Measurements from ENCODE around the gene UCMA. TPM values are rescaled to one million over a fixed set of nuclear protein-coding genes. Genes with fewer than 3 reads are reported as not detected.
A peak's percentile ranks its signal among the peaks of the same experiment; 100 is the strongest.

The UCMA gene
- total and polyA plus RNA-seq, 2 of the 4 experiments (the other 2 are of a cell fraction) = not detected

DNA sequence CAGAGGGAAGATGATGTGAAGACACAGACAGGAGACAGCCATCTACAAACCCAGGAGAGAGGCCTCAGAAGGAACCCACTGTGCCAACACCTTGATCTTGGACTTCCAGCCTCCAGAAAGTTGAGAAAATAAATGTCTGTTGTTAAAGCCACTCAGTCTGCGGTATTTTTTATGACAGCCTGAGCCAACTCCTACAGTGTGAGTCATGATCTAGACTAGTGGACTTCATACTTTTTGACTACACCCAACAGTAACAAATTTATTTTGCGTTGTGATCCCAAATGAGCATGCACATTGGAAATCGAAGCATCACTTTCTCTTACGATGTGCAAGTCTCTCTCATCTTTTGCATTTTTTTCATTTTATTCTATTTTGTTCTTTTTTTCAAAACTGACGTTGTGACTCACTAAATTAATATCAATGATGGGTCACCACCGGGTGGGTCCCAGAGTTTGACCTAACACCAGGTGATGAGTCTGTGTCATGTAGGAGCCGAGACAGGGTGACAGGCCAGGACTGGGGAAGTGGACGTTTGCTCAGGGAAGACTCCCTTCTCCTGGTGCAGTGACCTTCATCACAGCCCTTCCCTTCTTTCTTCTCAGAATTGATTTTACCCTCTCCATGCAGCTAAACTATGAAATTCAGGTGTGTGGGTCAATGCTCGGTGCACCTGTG lies 36.8 kb upstream of the UCMA start:
- peak overlapping the region; percentile 91 for H2AFZ ChIP-seq (replicated peaks; ENCODE audit: low read length, poor library complexity)

More for the DNA sequence above, 36.8 kb upstream of the UCMA start:
- Histone ChIP-seq H3K56ac (ENCODE audit: extremely low read depth, insufficient read depth, low read length) (no peak overlapping the region), H3K36me3 (ENCODE audit: control insufficient read depth, insufficient read depth, low read length) (no peaks in the 10 kb centered on the region), H3K27me3 (ENCODE audit: control insufficient read depth, insufficient read depth, low read length) (no peaks in the 10 kb centered on the region; the same call in 1 of the 2 replicates), H3K4me2 (ENCODE audit: low read depth, low read length) (no peak overlapping the region; the same call in 1 of the 2 replicates), H4K20me1 (ENCODE audit: insufficient read depth, low read length) (no peaks in the 10 kb centered on the region), H2AK9ac (replicated peaks; ENCODE audit: low read depth, low read length, poor library complexity) (no peak overlapping the region), H3K9me3 (ENCODE audit: control insufficient read depth, insufficient read depth, low read length) (no peaks in the 10 kb centered on the region), H4K8ac (ENCODE audit: low read depth in 2 of 2, low read length in 2 of 2) (no peak overlapping the region), H3K4me1 (ENCODE audit: control insufficient read depth, insufficient read depth, low read length) (peaks cover 3% of the 10 kb centered on the region; the same call in 1 of the 2 replicates), H3K4ac (ENCODE audit: low read depth, low read length) (no peak overlapping the region), H2BK15ac (ENCODE audit: low read depth, low read length) (no peak overlapping the region), H3K14ac (replicated peaks; ENCODE audit: low read depth, low read length) (no peak overlapping the region), H4K91ac (ENCODE audit: insufficient read depth, low read depth, low read length) (no peak overlapping the region), H3K9me1 (ENCODE audit: insufficient read depth, low read length) (peaks cover 3% of the 10 kb centered on the region), H3K79me1 (ENCODE audit: low read depth in 1 of 2, low read length in 2 of 2) (no peaks in the 10 kb centered on the region), H3K18ac (ENCODE audit: low read depth, low read length) (no peak overlapping the region), H4K5ac (ENCODE audit: low read depth, low read length) (no peak overlapping the region), H3K23ac (ENCODE audit: low read depth, low read length) (no peak overlapping the region), H3K27ac (ENCODE audit: insufficient read depth, low read length) (no peak overlapping the region), H2AK5ac (ENCODE audit: low read depth, low read length) (no peak overlapping the region; the same call in 1 of the 2 replicates), H2BK20ac (ENCODE audit: low read depth, low read length) (no peak overlapping the region), H2BK120ac (ENCODE audit: low read depth, low read length) (no peak overlapping the region), H3K9ac (ENCODE audit: low read depth, low read length) (no peak overlapping the region), H2BK5ac (ENCODE audit: low read depth, low read length, poor library complexity, severe bottlenecking) (no peak overlapping the region), H3K4me3 (ENCODE audit: insufficient read depth, low read depth, low read length) (no peak overlapping the region)
- DNase-seq (peak; percentile 25), ATAC-seq (ENCODE audit: low read depth) (no peak)
- in situ Hi-C loops (cut with MboI; ENCODE audit: low sequenced_read_pairs) = no loop called here
- ChIA-PET CTCF (no interaction called here), POLR2A (ENCODE audit: unreplicated experiment) (no interaction called here)
- 80% methylated on average over 1 of the region's 9 CpGs; no CpG with 5 or more reads in 1 of the 2 experiments for WGBS, 2 experiments (ENCODE audit: extremely low coverage in 2 of 2, insufficient read length in 1 of 2)
- TF ChIP-seq FOS (IDR thresholded peaks at IDR 0.05; ENCODE audit: low read depth, low read length) = no peak
- TF ChIP-seq SMC3 (IDR thresholded peaks at IDR 0.05; ENCODE audit: low read depth, low read length) = no peak
- no peak for TF ChIP-seq RAD21 (IDR thresholded peaks at IDR 0.05; ENCODE audit: low read length)
- TF ChIP-seq POLR2A (IDR thresholded peaks at IDR 0.05; ENCODE audit: low read depth, low read length) = no peak
- TF ChIP-seq, protein P1, sequence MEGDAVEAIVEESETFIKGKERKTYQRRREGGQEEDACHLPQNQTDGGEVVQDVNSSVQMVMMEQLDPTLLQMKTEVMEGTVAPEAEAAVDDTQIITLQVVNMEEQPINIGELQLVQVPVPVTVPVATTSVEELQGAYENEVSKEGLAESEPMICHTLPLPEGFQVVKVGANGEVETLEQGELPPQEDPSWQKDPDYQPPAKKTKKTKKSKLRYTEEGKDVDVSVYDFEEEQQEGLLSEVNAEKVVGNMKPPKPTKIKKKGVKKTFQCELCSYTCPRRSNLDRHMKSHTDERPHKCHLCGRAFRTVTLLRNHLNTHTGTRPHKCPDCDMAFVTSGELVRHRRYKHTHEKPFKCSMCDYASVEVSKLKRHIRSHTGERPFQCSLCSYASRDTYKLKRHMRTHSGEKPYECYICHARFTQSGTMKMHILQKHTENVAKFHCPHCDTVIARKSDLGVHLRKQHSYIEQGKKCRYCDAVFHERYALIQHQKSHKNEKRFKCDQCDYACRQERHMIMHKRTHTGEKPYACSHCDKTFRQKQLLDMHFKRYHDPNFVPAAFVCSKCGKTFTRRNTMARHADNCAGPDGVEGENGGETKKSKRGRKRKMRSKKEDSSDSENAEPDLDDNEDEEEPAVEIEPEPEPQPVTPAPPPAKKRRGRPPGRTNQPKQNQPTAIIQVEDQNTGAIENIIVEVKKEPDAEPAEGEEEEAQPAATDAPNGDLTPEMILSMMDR (conservative IDR thresholded peaks at IDR 0.05; ENCODE audit: low read depth, low read length) = no peak
- no peak for TF ChIP-seq BHLHE40 (IDR thresholded peaks at IDR 0.05; ENCODE audit: low read depth, low read length)
- no peak for TF ChIP-seq MXI1 (IDR thresholded peaks at IDR 0.05; ENCODE audit: borderline replicate concordance, low read depth, low read length)
- TF ChIP-seq CHD1 (IDR thresholded peaks at IDR 0.05; ENCODE audit: low read depth, low read length) = no peak
- TF ChIP-seq NFE2L2 (IDR thresholded peaks at IDR 0.05; ENCODE audit: low read depth, low read length) = no peak
- TF ChIP-seq CEBPB (IDR thresholded peaks at IDR 0.05; ENCODE audit: low read depth, low read length) = no peak
- TF ChIP-seq MAFK (IDR thresholded peaks at IDR 0.05; ENCODE audit: low read depth, low read length) = no peak
- intact Hi-C loops (cut with micrococcal nuclease) = no loop called here
- dilution Hi-C loops (cut with HindIII; ENCODE audit: low sequenced_read_pairs, unreplicated experiment) = no loop called here
- BruUV-seq (replicated peaks) = no TSS peak
